Measurements from ENCODE around the gene DHDH.
"Not testable (repeated sequence)": the region's sequence is repeated elsewhere in the genome, so short reads cannot be mapped to it uniquely, and the experiment has no call there.

The DHDH gene

DNA sequence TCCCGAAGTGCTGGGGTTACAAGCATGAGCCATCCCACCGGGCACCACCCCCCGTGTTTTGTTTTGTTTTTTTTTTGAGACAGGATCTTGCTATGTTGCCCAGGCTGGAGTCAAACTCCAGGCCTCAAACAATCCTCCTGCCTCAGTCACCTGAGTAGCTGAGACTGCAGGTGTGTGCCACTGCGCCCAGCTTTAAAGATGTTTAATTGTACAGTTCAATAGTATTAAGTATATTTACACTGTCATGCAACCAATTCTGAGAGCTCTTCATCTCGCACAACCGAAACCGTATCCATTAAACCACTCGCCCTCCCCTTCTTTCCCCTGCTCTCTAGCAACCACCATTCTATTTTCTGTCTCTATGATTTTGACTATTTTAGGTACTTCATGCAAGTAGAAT lies 17.7 kb upstream of the DHDH start:
- no peak for DNase-seq (ENCODE audit: low read depth in 2 of 2)

DNA sequence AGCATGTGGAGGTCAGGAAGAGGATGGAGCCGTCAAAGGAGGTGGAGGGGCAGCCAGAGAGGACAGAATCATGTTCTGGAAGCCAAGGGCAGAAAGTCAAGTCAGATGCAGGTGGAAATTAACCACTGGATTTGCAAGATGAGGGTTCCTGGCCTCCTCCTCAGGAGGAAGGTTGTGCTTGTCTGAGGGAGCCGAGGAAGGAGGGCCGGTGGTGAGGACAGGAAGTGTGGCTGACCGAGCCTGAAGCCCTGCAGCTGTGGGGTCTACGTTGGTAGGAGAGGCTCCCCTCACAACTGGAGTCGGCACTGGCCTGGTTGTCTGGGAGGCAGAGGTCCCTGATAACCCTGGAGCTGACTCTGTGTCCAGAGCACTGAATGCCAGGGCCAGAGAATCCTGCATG lies 15.4 kb upstream of the DHDH start:
- DNase-seq (ENCODE audit: low read depth in 2 of 2): no peak

DNA sequence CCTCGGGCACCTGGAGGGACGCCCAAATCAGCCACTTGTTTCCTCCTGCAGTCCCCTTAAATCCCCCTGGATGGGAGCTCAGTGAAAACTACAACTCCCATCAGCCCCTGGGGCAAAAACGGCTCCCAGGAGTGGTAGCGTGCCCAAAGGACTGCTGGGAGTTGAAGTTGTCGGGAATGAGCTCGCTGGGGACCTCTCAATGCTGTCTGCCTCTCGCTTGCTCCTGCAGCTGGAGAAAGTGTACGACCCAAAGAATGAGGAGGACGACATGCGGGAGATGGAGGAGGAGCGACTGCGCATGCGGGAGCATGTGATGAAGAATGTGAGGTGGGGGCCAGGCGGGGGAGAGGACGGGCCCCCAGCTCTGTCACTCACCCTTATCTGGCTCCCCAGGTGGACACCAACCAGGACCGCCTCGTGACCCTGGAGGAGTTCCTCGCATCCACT lies 14.7 kb upstream of the DHDH start:
- DNase-seq (ENCODE audit: low read depth in 2 of 2): no peak

DNA sequence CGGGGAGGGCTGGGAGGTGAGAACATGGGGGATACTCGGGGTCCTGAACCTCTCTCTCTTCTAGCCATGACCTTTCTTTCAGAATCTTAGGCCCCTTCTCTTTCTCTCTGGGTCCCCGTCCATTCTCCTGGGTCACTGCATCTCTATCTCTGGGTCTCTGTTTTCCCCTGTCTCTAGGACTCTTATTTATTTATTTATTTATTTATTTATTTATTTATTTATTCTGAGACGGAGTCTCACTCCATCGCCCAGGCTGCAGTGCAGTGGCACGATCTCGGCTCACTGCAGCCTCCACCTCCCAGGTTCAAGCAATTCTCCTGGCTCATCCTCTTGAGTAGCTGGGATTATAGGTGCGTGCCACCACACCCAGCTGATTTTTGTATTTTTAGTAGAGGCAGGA lies 14.2 kb upstream of the DHDH start:
- DNase-seq (ENCODE audit: low read depth in 2 of 2): not testable (repeated sequence)

GRCh38 chr19:48920949-48921348 lies 12.6 kb upstream of the DHDH start:
- no peak for DNase-seq (ENCODE audit: low read depth in 2 of 2)

DNA sequence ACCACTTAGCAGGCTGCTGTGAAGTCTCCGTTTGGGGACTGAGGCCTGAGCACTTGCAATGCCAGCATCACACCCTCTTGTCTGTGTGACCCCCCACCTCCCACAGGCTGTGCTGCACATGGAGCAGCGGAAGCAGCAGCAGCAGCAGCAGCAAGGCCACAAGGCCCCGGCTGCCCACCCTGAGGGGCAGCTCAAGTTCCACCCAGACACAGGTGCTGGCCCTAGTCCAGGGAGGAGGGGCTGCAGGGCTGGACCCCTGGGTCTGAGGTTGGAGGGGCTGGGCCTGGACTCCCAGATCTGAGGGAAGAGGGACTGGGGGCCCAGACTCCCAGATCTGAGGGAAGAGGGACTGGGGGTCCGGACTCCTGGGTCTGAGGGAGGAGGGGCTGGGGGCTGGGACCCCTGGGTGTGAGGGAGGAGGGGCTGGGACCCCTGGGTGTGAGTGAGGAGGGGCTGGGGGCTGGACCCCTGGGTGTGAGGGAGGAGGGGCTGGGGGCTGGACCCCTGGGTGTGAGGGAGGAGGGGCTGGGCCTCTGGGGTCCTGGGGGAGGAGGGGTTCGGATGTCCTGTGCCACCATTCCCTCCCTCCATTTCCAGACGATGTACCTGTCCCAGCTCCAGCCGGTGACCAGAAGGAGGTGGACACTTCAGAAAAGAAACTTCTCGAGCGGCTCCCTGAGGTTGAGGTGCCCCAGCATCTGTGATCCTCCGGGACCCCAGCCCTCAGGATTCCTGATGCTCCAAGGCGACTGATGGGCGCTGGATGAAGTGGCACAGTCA lies 11.6 kb upstream of the DHDH start:
- DNase-seq (ENCODE audit: low read depth in 2 of 2): no peak

DNA sequence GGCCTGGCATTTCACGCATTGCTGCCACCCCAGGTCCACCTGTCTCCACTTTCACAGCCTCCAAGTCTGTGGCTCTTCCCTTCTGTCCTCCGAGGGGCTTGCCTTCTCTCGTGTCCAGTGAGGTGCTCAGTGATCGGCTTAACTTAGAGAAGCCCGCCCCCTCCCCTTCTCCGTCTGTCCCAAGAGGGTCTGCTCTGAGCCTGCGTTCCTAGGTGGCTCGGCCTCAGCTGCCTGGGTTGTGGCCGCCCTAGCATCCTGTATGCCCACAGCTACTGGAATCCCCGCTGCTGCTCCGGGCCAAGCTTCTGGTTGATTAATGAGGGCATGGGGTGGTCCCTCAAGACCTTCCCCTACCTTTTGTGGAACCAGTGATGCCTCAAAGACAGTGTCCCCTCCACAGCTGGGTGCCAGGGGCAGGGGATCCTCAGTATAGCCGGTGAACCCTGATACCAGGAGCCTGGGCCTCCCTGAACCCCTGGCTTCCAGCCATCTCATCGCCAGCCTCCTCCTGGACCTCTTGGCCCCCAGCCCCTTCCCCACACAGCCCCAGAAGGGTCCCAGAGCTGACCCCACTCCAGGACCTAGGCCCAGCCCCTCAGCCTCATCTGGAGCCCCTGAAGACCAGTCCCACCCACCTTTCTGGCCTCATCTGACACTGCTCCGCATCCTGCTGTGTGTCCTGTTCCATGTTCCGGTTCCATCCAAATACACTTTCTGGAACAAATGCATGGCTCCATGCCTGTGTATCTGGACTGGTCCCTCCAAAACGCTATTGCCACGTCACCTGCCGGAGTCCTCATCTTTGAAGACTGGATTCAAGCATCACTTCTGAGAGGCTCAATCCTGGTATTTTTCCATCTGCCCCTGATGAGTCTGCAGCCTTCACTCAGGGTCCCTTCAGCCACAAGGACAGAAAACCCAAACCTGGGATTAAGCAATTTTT lies 10.7 kb upstream of the DHDH start:
- DNase-seq (ENCODE audit: low read depth in 2 of 2): no peak

- DNase-seq (ENCODE audit: low read depth in 2 of 2): no peak
Observed at GRCh38 chr19:48925240-48925843, 8.2 kb upstream of the DHDH start.

- not testable (repeated sequence) for DNase-seq (ENCODE audit: low read depth in 2 of 2)
Observed at GRCh38 chr19:48925890-48926289, 7.6 kb upstream of the DHDH start.

DNA sequence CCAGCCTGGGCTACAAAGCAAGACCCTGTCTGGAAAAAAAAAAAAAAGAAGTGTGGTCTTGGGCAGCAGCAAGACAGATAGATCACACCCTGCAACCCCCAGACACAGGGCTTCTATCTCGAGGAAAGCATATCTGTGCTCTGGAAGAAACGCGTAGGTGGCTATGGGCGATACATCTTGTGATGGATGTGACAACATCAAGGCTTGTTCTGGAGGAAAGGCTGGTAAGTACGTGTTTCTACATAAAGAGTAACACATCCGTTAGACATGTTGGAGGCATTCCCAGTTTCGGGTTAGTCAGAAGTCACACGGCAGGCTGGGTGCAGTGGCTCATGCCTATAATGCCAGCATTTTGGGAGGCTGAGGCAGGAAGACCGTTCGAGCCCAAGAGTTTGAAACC lies 6.6 kb upstream of the DHDH start:
- no peak for DNase-seq (ENCODE audit: low read depth in 2 of 2)

DNA sequence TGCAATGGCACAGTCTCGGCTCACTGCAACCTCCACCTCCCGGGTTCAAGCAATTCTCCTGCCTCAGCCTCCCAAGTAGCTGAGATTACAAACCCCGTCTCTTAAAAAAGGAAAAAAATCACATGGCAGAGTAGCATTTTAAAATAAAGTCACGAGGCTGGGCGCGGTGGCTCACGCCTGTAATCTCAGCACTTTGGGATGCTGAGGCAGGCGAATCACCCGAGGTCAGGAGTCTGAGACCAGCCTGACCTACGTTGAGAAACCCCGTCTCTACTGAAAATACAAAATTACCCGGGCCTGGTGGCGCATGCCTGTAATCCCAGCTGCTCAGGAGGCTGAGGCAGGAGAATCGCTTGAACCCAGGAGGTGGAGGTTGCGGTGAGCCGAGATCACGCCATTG lies 5.8 kb upstream of the DHDH start:
- DNase-seq (ENCODE audit: low read depth in 2 of 2): not testable (repeated sequence)

DNA sequence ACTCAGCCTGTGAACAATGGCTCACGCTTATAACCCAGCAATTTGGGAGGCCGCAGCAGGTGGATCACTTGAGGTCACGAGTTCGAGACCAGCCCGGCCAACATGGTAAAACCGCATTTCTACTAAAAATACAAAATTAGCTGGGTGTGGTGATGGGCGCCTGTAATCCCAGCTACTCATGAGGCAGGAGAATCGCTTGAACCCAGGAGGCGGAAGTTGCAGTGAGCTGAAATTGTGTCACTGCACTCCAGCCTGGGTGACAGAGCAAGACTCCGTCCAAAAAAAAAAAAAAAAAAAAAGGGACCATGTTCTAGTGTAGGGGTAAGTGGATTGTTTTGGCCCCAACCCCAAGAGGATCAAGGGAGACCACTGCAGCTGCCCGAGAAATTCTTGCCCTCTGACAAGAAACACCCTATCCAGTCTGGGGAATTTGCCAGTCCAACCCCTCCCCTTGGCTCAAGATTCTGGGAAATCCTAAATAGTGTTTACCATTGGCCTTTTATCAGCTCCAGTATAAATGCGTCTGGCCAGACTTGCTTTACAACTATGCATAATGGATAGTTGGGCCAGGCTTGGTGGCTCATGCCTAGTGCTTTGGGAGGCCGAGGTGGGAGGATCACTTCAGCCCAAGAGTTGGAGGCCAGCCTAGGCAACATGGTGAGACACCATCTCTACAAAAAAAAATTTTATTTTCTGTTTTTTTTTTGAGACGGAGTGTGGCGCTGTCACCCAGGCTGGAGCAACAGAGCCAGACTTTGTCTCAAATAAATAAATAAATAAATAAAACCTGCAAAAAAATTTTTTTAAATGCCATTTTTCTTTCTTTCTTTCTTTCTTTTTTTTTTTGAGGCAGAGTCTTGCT lies 5.1 kb upstream of the DHDH start:
- DNase-seq (ENCODE audit: low read depth in 2 of 2): no peak

DNA sequence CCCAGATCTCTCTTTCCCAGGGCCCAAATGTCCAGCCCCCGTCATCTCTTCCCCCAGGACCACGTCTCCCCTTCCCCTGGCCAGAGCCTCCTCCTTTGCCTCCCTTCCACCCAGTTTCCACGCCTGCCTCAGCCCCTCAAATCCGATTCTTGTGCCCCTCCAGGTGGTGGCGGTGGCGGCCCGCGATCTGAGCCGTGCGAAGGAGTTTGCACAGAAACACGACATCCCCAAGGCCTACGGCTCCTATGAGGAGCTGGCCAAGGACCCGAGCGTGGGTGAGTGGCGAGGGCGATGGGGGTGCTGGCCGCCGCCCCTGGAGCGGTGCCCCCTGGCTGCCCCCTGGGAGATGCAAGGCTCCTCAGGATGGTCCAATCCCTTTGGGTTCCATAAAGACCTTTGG lies 1.3 kb downstream of the DHDH start:
- no peak for DNase-seq (ENCODE audit: low read depth in 2 of 2)

- no peak for DNase-seq (ENCODE audit: low read depth in 2 of 2)
Observed at GRCh38 chr19:48935864-48936263, 2.4 kb downstream of the DHDH start.

DNA sequence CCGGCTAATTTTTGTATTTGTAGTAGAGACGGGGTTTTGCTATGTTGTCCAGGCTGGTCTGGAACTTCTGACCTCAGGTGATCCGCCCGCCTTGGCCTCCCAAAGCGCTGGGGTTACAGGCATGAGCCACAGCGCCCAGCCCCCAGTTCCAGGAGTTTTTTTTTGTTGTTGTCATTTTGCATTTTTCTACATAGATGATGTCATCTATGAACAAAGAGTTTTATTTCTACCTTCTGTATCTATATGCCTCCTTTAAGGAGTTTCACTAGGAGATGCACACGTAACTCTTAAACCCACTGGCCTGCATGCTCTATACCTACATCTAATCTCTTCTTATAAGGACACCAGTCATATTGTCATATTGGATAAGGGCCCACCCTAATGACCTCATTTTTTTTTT lies 4.8 kb downstream of the DHDH start:
- no peak for DNase-seq (ENCODE audit: low read depth in 2 of 2)

GRCh38 chr19:48940902-48941301 lies 7.4 kb downstream of the DHDH start:
- no peak for DNase-seq (ENCODE audit: low read depth in 2 of 2)

- no peak for DNase-seq (ENCODE audit: low read depth in 2 of 2)
Observed at GRCh38 chr19:48943081-48943480, 9.6 kb downstream of the DHDH start.

DNA sequence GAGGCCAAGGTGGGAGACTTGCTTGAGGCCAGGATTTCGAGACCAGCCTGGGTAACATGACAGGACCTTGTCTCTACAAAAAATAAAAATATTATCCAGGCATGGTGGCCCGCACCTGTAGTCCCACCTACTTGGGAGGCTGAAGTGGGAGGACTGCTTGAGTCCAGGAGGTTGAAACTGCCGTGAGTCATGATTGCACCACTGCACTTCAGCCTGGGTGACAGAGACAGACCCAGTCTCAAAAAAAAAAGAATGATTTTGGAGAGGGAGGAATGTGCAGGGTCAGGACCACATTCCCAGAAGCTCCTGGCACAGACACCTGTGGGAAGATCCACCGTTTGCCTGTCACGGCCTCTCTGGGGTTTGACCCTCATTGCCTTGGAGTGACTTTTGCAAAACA lies 11.9 kb downstream of the DHDH start:
- DNase-seq (ENCODE audit: low read depth in 2 of 2): no peak

GRCh38 chr19:48945817-48946216 lies 12.3 kb downstream of the DHDH start:
- no peak for DNase-seq (ENCODE audit: low read depth in 2 of 2)

DNA sequence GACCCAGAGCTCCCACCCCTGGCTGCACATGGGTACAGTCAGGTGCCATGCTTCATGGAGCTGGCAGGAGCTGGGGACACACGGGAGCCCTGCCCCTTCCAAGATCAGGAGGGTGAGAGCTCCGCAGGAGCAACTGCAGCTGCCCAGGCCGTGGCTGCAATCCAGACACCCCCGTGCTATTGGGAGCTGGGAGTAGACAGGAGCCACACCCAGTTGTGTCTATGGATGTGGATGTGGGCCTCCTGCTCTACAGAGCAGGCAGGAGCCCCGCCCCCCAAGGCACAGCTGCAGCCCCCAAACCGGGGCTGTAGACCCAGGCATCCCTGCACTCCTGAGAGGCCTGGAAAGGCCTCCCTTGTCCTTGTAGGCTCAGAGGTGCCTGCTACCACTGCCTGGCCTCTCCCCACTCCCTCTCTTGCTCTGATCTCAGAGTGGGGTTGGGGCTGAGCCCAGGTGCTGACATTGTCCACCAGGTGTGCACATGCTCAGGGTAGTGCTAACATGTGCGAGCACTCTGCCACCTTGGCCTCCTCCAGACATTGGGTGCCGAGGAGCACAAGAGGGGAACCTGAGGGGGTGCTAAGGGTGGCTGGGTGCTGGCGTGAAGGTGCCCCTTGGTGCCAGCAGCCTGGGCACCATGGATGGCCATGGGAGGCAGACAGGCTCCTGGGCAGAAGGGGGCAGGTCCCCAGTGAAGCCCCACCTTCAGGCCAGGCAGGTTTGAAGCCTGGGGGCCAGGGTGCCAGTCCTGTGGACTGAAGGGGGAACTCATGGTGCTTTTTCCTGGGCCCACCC lies 13.2 kb downstream of the DHDH start:
- no peak for DNase-seq (ENCODE audit: low read depth in 2 of 2)

- DNase-seq (ENCODE audit: low read depth in 2 of 2): no peak
Observed at GRCh38 chr19:48947258-48947542, 13.7 kb downstream of the DHDH start.
